ENCODE data around the gene GFM2.
"Not testable (repeated sequence)": the region's sequence is repeated elsewhere in the genome, so short reads cannot be mapped to it uniquely, and the experiment has no call there.

DNA sequence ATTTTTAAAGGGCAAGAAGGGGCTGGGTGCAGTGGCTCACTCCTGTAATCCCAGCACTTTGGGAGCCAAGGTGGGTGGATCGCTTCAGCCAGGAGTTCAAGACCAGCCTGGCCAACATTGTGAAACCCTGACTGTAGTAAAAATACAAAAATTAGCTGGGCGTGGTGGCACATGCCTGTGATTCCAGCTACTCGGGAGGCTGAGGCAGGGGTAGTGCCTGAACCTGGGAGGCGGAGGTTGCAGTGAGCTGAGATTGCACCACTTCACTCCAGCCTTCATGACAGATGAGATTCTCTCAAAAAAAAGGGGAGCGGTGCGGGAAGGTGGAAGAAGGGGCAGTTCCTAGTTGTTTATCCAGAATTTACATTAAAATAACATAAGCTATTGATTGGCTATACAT is 90.5 kb downstream of the GFM2 start:
- not testable (repeated sequence) for TF ChIP-seq EZH2 (IDR thresholded peaks at IDR 0.05; ENCODE audit: low read depth, unreplicated experiment); CREB1 (CRISPR knock-in tag; IDR thresholded peaks at IDR 0.05; ENCODE audit: low read depth); POLR2AphosphoS5 (IDR thresholded peaks at IDR 0.05; ENCODE audit: low read depth); EZH2phosphoT487 (IDR thresholded peaks at IDR 0.05; ENCODE audit: unreplicated experiment); STAT1 (IDR thresholded peaks at IDR 0.05; ENCODE audit: unreplicated experiment)
- TF ChIP-seq, protein P1, sequence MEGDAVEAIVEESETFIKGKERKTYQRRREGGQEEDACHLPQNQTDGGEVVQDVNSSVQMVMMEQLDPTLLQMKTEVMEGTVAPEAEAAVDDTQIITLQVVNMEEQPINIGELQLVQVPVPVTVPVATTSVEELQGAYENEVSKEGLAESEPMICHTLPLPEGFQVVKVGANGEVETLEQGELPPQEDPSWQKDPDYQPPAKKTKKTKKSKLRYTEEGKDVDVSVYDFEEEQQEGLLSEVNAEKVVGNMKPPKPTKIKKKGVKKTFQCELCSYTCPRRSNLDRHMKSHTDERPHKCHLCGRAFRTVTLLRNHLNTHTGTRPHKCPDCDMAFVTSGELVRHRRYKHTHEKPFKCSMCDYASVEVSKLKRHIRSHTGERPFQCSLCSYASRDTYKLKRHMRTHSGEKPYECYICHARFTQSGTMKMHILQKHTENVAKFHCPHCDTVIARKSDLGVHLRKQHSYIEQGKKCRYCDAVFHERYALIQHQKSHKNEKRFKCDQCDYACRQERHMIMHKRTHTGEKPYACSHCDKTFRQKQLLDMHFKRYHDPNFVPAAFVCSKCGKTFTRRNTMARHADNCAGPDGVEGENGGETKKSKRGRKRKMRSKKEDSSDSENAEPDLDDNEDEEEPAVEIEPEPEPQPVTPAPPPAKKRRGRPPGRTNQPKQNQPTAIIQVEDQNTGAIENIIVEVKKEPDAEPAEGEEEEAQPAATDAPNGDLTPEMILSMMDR (conservative IDR thresholded peaks at IDR 0.05; ENCODE audit: low read depth in 2 of 2), result not testable (repeated sequence)
- TF ChIP-seq, protein P2, sequence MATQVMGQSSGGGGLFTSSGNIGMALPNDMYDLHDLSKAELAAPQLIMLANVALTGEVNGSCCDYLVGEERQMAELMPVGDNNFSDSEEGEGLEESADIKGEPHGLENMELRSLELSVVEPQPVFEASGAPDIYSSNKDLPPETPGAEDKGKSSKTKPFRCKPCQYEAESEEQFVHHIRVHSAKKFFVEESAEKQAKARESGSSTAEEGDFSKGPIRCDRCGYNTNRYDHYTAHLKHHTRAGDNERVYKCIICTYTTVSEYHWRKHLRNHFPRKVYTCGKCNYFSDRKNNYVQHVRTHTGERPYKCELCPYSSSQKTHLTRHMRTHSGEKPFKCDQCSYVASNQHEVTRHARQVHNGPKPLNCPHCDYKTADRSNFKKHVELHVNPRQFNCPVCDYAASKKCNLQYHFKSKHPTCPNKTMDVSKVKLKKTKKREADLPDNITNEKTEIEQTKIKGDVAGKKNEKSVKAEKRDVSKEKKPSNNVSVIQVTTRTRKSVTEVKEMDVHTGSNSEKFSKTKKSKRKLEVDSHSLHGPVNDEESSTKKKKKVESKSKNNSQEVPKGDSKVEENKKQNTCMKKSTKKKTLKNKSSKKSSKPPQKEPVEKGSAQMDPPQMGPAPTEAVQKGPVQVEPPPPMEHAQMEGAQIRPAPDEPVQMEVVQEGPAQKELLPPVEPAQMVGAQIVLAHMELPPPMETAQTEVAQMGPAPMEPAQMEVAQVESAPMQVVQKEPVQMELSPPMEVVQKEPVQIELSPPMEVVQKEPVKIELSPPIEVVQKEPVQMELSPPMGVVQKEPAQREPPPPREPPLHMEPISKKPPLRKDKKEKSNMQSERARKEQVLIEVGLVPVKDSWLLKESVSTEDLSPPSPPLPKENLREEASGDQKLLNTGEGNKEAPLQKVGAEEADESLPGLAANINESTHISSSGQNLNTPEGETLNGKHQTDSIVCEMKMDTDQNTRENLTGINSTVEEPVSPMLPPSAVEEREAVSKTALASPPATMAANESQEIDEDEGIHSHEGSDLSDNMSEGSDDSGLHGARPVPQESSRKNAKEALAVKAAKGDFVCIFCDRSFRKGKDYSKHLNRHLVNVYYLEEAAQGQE (IDR thresholded peaks at IDR 0.05; ENCODE audit: unreplicated experiment), result not testable (repeated sequence)
- TF ChIP-seq, protein P3, sequence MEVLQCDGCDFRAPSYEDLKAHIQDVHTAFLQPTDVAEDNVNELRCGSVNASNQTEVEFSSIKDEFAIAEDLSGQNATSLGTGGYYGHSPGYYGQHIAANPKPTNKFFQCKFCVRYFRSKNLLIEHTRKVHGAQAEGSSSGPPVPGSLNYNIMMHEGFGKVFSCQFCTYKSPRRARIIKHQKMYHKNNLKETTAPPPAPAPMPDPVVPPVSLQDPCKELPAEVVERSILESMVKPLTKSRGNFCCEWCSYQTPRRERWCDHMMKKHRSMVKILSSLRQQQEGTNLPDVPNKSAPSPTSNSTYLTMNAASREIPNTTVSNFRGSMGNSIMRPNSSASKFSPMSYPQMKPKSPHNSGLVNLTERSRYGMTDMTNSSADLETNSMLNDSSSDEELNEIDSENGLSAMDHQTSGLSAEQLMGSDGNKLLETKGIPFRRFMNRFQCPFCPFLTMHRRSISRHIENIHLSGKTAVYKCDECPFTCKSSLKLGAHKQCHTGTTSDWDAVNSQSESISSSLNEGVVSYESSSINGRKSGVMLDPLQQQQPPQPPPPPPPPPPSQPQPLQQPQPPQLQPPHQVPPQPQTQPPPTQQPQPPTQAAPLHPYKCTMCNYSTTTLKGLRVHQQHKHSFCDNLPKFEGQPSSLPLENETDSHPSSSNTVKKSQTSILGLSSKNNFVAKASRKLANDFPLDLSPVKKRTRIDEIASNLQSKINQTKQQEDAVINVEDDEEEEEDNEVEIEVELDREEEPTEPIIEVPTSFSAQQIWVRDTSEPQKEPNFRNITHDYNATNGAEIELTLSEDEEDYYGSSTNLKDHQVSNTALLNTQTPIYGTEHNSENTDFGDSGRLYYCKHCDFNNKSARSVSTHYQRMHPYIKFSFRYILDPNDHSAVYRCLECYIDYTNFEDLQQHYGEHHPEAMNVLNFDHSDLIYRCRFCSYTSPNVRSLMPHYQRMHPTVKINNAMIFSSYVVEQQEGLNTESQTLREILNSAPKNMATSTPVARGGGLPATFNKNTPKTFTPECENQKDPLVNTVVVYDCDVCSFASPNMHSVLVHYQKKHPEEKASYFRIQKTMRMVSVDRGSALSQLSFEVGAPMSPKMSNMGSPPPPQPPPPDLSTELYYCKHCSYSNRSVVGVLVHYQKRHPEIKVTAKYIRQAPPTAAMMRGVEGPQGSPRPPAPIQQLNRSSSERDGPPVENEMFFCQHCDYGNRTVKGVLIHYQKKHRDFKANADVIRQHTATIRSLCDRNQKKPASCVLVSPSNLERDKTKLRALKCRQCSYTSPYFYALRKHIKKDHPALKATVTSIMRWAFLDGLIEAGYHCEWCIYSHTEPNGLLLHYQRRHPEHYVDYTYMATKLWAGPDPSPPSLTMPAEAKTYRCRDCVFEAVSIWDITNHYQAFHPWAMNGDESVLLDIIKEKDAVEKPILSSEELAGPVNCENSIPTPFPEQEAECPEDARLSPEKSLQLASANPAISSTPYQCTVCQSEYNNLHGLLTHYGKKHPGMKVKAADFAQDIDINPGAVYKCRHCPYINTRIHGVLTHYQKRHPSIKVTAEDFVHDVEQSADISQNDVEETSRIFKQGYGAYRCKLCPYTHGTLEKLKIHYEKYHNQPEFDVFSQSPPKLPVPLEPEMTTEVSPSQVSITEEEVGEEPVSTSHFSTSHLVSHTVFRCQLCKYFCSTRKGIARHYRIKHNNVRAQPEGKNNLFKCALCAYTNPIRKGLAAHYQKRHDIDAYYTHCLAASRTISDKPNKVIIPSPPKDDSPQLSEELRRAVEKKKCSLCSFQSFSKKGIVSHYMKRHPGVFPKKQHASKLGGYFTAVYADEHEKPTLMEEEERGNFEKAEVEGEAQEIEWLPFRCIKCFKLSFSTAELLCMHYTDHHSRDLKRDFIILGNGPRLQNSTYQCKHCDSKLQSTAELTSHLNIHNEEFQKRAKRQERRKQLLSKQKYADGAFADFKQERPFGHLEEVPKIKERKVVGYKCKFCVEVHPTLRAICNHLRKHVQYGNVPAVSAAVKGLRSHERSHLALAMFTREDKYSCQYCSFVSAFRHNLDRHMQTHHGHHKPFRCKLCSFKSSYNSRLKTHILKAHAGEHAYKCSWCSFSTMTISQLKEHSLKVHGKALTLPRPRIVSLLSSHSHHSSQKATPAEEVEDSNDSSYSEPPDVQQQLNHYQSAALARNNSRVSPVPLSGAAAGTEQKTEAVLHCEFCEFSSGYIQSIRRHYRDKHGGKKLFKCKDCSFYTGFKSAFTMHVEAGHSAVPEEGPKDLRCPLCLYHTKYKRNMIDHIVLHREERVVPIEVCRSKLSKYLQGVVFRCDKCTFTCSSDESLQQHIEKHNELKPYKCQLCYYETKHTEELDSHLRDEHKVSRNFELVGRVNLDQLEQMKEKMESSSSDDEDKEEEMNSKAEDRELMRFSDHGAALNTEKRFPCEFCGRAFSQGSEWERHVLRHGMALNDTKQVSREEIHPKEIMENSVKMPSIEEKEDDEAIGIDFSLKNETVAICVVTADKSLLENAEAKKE (CRISPR knock-in tag; IDR thresholded peaks at IDR 0.05), result not testable (repeated sequence)
